SJSA1 (cell line): ENCODE data around the gene RHBDF1. TPM values are rescaled to one million over a fixed set of nuclear protein-coding genes. Genes with fewer than 3 reads are reported as not detected.

Source experiments
- DNase-seq, 2 experiments: peaks; one replicate each; pipeline ENCODE4 v3.0.0-alpha.2; 2015 to 2020; ENCODE audit warnings: low spot score in 2 of 2, low read depth in 1 of 2
- H3K27ac ChIP-seq: fragments of 250-450 bp; sonication (Bioruptor Pico); 2 replicates; pipeline ENCODE4 v1.5.1; 2020; ENCODE audit warnings: mild to moderate bottlenecking, moderate library complexity
- H3K27me3 ChIP-seq: fragments of 250-450 bp; sonication (Bioruptor Pico); replicated peaks from 2 replicates; pipeline ENCODE4 v1.5.1; 2020; ENCODE audit warnings: mild to moderate bottlenecking, moderate library complexity
- H3K36me3 ChIP-seq: fragments of 250-450 bp; sonication (Bioruptor Pico); 2 replicates; pipeline ENCODE4 v1.5.1; 2020; ENCODE audit warnings: mild to moderate bottlenecking
- H3K4me1 ChIP-seq: fragments of 250-450 bp; sonication (Bioruptor Pico); replicated peaks from 2 replicates; pipeline ENCODE4 v1.6.1; 2021; ENCODE audit warnings: mild to moderate bottlenecking
- H3K4me3 ChIP-seq: fragments of 250-450 bp; sonication (Bioruptor Pico); 2 replicates; pipeline ENCODE4 v1.5.1; 2020; ENCODE audit warnings: mild to moderate bottlenecking
- H3K9me3 ChIP-seq: fragments of 250-450 bp; sonication (Bioruptor Pico); replicated peaks from 2 replicates; pipeline ENCODE4 v1.5.1; 2020; ENCODE audit warnings: mild to moderate bottlenecking
- total RNA-seq: library from RNA; depleted of rRNA; stranded (reverse); fragments of >200 nt; shearing (Covaris generic); gene quantifications from 2 replicates; pipeline ENCODE4 v1.2.3, GENCODE V29; 2014

RHBDF1 gene
- total RNA-seq, 1 experiment from 2014 or later, result 21.4 TPM

DNA sequence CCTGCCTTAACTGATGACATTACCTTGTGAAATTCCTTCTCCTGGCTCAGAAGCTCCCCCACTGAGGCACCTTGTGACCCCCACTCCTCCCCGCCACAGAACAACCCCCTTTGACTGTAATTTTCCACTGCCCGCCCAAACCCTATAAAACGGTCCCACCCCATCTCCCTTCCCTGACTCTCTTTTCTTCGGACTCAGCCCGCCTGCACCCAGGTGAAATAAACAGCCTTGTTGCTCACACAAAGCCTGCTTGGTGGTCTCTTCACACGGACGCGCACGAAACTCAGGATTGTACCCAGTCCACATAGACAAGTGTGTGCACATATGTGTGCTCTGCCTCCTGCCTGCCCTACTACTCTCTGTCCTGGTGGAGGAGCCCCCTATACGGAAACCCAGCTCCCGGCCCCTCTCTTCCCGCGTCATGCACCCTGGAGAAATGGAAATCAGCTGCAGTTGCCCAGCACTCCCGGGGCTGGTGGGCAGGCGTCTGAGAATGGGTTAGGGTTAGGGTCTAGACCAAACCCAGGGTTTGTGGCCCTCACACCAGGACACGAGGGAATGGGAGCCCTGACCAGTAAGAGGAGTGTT is 2.4 kb upstream of the RHBDF1 start:
- no peaks in the 10 kb centered on the region for H3K27me3 ChIP-seq
- no peak overlapping the region for H3K27ac ChIP-seq
- H3K4me3 ChIP-seq, result no peak overlapping the region
- H3K36me3 ChIP-seq, result peaks cover 31% of the 10 kb centered on the region
- no peaks in the 10 kb centered on the region for H3K9me3 ChIP-seq
- no peak for DNase-seq
- peaks cover 82% of the 10 kb centered on the region for H3K4me1 ChIP-seq

DNA sequence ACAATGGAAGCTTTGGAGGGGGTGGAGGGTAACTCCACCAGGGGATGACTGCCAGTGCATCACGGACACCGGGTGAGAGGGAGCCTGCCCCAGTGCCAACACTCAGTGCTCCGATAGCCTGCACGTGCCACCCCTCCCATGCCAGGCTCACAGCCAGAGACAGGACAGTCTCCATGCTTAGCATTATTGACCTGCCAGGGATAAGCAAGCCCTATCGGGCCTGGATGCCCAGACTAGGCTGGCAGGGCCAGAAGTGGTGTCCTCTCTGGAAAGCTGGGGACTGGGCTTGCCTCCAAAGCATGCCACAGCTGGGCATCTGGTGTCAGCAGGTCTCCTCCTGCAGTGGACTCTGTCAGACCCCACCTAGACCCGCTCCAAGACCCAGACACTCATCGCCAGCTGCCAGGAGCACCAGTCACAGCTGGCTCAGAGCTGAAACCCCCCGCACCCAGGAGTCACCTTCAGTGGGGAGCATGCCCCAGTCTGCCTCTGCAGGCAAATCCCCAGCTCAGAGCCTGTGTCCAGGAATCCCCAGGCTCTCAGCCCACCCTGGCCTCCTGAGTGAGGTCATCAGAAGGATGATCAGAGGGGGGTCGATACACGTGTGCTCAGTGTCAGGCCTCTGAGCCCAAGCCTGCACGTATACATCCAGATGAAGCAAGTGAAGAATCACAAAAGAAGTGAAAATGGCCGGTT is 1.8 kb upstream of the RHBDF1 start:
- Histone ChIP-seq H3K36me3 (peaks cover 24% of the 10 kb centered on the region), H3K9me3 (no peaks in the 10 kb centered on the region), H3K4me3 (no peak overlapping the region), H3K4me1 (peaks cover 79% of the 10 kb centered on the region), H3K27me3 (no peaks in the 10 kb centered on the region), H3K27ac (no peak overlapping the region)
- DNase-seq, result no peak

DNA sequence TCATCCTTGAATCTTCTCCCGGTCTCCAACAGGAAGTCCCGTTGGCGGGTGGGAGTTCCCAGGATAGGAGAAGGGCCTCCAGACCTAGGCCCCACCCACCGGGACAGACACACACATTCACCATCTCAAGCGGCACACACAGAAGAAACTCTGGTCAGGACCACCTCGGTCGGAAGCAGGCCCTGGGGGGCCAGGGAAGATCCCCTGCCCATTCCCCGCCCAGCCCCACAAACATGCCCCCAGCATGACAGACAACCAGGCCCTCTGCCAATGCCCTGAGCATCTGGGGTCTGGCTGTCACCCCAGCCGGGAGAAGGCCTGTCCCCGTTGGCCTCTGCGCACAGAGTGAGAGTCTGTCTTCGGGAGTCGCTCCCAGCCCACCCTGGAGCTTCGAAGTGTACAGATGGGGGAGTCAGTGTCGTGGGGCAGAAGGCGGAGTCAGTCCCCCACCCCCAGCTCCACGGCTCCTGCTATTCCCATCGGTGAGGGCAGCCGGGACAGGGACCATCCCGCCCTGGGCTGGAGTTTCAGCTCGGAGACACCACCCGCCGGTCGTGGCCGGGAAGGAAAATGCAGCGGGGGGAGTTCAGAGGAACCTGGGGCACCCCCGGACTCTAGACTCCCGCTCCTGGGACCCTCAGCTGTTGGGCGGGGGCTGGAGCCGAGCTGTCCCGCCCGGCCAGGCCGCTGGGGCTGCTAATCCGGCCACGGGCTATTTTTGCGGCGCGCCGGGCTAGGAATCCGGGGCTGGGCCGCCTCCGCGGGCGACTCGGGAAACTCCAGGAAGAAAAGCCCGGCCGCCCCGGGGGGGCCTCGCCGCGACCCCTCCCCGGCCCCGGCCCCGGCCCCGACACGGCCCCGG is 660 bp downstream of the RHBDF1 start:
- H3K27me3 ChIP-seq, result no peaks in the 10 kb centered on the region
- H3K4me3 ChIP-seq, result peak overlapping the region; percentile 70
- DNase-seq, result peak; percentile 79 to 91
- H3K4me1 ChIP-seq, result peaks cover 55% of the 10 kb centered on the region
- H3K27ac ChIP-seq, result peak overlapping the region; percentile 77
- peaks cover 11% of the 10 kb centered on the region for H3K36me3 ChIP-seq
- H3K9me3 ChIP-seq, result no peaks in the 10 kb centered on the region

DNA sequence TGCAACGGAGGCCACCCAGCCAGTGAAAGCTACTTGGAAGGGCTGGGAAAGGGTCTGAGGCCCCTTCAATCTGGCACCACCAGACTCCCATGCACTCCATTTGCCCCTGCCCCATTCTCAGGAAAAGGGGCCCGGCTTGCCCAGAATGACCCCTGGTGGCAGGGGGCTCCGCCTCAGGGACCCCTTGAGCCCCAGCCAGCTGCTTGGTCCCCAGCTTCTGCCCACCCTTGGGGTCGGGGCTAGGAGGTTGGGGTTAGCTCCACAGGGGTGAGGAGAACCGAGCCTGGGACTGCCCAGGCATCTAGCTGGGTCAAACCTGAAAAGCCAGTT is 1.3 kb downstream of the RHBDF1 start:
- Histone ChIP-seq H3K4me3 (peak overlapping the region; percentile 70), H3K27me3 (no peaks in the 10 kb centered on the region), H3K36me3 (peaks cover 15% of the 10 kb centered on the region), H3K4me1 (peaks cover 49% of the 10 kb centered on the region), H3K27ac (peak overlapping the region; percentile 77), H3K9me3 (no peaks in the 10 kb centered on the region)
- DNase-seq, result no peak

DNA sequence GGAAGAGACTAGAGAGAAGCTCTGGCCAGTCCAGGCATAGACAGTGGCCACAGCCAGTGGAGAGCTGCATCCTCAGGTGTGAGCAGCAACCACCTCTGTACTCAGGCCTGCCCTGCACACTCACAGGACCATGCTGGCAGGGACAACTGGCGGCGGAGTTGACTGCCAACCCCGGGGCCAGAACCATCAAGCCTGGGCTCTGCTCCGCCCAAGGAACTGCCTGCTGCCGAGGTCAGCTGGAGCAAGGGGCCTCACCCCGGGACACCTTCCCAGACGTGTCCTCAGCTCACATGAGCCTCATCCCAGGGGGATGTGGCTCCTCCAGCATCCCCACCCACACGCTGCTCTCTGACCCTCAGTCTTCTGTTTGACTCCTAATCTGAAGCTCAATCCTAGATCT is 3.2 kb downstream of the RHBDF1 start:
- Histone ChIP-seq H3K4me1 (peaks cover 33% of the 10 kb centered on the region), H3K27ac (no peak overlapping the region), H3K4me3 (no peak overlapping the region)

DNA sequence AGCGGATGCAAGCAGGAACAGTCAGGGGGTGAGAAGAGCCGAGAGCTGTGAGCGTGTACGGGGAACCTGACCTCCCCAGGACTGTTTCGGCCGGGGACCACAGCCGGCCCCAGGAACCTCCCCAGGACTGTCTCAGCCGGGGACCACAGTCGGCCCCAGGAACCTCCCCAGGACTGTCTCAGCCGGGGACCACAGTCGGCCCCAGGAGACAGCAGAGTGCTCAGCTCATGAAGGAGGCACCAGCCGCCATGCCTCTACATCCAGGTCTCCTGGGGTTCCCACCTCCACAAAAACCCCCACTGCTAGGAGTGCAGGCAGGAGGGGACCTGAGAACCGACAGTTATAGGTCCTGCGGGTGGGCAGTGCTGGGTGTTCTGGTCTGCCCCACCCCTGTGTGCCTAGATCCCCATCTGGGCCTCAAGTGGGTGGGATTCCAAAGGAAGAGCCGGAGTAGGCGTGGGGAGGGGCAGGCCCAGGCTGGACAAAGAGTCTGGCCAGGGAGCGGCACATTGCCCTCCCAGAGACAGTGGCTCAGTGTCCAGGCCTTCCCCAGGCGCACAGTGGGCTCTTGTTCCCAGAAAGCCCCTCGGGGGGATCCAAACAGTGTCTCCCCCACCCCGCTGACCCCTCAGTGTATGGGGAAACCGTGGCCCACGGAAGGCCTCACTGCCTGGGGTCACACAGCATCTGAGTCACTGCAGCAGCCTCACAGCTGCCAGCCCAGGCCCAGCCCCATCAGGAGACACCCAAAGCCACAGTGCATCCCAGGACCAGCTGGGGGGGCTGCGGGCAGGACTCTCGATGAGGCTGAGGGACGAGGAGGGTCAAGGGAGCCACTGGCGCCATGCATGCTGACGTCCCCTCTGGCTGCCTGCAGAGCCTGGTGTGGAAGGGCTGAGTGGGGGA is 4.3 kb downstream of the RHBDF1 start:
- H3K27me3 ChIP-seq, result no peaks in the 10 kb centered on the region
- no peak for DNase-seq
- peaks cover 22% of the 10 kb centered on the region for H3K4me1 ChIP-seq
- H3K9me3 ChIP-seq, result no peaks in the 10 kb centered on the region
- no peak overlapping the region for H3K4me3 ChIP-seq
- no peak overlapping the region for H3K27ac ChIP-seq
- H3K36me3 ChIP-seq, result peaks cover 42% of the 10 kb centered on the region

More for the DNA sequence above, 3.2 kb downstream of the RHBDF1 start:
- no peak for DNase-seq
- Histone ChIP-seq H3K9me3 (no peaks in the 10 kb centered on the region), H3K36me3 (peaks cover 31% of the 10 kb centered on the region), H3K27me3 (no peaks in the 10 kb centered on the region)

DNA sequence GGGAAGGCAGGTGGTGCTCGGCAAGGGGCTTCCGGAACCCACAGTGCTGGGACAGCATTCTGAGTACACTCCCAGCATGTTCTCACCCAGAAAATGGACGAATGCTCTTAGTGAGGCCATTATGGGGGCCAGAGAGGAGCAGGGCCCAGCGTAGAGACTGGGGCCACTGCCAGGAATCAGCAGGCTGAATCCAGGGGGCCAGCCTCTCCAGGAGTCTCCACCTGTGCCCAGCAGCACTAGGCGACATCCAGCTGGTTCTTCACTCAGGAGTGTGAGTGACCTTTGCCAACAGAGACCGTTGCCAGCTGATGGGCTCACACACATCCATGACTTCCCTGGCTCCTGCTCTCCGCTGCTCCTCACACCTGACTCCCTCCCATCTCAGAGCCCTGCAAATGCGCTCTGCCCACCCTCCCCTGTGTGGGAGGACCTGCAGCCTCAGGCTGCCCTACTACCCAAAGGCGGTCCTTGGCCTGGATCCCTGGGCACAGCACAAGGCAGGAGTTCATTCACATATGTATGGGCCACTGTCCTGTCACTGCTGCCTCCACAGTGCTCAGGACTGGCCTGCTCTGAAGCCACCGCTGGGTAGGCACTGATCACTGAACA is 5.1 kb downstream of the RHBDF1 start:
- no peak overlapping the region for H3K4me3 ChIP-seq
- peaks cover 15% of the 10 kb centered on the region for H3K4me1 ChIP-seq
- H3K9me3 ChIP-seq, result no peaks in the 10 kb centered on the region
- no peak for DNase-seq
- H3K27ac ChIP-seq, result no peak overlapping the region
- H3K27me3 ChIP-seq, result no peaks in the 10 kb centered on the region
- peaks cover 50% of the 10 kb centered on the region for H3K36me3 ChIP-seq

DNA sequence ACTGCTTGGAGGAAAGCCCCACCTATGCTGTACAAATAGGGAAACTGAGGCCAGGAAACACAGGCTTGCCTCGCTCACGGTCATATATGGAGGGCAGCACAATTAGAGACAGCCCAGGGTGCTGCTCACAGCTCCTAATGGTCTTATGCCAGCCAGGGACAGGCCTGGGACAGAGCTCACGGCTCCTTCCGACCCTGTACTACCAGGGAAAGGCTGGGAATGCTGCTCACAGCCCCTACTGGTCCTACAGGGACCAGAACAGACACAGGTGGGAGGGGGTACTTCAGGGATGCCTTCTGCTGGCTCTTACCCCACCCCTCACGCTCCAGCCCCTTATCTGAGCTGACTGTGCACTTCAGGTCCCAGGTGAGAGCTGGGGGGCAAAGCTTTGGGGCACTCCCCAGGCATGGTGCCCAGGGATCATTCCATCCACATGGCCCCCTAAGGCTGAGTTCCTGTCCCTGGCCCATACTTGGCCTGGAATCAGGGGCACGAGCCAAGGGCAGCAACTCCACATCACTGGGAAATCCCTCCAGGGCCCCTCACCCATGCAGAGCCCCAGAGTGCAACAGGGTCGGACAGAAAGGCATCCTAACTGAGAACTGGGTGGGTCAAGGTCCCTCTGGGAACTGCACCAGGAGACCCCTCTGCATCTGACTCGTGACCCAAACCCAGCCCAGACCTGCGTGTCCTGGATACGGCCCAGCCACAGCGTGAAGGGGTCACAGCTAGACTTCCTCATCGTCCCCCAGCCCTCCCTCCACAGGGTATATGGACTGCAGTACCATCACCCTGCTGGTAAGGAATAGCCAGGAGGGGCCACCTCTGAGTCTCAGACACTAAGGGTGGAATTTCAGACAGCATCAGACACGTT is 5.9 kb downstream of the RHBDF1 start:
- Histone ChIP-seq H3K9me3 (no peaks in the 10 kb centered on the region), H3K4me3 (no peak overlapping the region), H3K4me1 (peaks cover 15% of the 10 kb centered on the region), H3K27me3 (no peaks in the 10 kb centered on the region), H3K27ac (no peak overlapping the region), H3K36me3 (peaks cover 58% of the 10 kb centered on the region)
- DNase-seq, result no peak

DNA sequence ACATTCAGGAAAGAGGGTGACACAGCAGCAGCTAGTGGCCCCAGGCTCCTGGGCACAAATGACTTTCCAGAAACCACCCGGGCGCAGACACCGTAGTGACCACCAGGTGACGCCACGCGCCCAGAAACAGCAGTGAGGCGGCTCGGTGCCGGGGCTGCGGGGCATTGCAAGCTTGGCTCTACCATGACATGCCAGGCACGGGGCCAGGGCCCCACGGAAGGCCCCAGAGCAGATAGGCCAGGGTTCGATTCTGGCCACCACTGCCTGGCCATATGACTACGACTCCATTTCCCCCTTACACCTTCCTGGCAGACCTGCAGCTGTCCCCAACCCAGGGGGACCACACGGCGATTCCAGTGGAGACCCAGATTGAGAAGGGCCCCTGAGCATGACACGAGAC is 6.7 kb downstream of the RHBDF1 start:
- H3K27me3 ChIP-seq, result no peaks in the 10 kb centered on the region
- H3K4me3 ChIP-seq, result no peak overlapping the region
- H3K9me3 ChIP-seq, result no peaks in the 10 kb centered on the region
- peaks cover 9% of the 10 kb centered on the region for H3K4me1 ChIP-seq
- peaks cover 58% of the 10 kb centered on the region for H3K36me3 ChIP-seq
- peak; percentile 60 to 84 for DNase-seq
- H3K27ac ChIP-seq, result no peak overlapping the region

DNA sequence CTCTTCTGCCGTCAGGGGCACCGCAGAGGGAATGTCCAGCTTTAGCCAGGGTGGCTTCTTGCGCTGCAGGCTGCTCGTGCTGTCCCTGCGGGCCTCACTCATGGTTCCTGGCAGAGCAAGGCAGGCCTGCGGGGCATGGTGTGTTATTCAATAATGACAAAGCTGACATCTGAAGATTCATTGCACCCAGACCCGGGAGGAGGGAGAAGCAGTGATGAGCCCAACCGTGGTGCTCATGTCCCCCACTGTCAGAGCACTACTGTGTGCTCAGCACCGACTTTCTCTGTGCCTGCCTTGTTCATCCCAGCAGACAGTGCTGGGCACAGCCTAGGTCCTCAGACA is 7.5 kb downstream of the RHBDF1 start:
- H3K4me3 ChIP-seq, result no peak overlapping the region
- H3K36me3 ChIP-seq, result peaks cover 61% of the 10 kb centered on the region
- DNase-seq, result no peak
- H3K27ac ChIP-seq, result no peak overlapping the region
- H3K27me3 ChIP-seq, result no peaks in the 10 kb centered on the region
- no peaks in the 10 kb centered on the region for H3K9me3 ChIP-seq
- H3K4me1 ChIP-seq, result peaks cover under 1% of the 10 kb centered on the region; the same call in 1 of the 2 replicates

DNA sequence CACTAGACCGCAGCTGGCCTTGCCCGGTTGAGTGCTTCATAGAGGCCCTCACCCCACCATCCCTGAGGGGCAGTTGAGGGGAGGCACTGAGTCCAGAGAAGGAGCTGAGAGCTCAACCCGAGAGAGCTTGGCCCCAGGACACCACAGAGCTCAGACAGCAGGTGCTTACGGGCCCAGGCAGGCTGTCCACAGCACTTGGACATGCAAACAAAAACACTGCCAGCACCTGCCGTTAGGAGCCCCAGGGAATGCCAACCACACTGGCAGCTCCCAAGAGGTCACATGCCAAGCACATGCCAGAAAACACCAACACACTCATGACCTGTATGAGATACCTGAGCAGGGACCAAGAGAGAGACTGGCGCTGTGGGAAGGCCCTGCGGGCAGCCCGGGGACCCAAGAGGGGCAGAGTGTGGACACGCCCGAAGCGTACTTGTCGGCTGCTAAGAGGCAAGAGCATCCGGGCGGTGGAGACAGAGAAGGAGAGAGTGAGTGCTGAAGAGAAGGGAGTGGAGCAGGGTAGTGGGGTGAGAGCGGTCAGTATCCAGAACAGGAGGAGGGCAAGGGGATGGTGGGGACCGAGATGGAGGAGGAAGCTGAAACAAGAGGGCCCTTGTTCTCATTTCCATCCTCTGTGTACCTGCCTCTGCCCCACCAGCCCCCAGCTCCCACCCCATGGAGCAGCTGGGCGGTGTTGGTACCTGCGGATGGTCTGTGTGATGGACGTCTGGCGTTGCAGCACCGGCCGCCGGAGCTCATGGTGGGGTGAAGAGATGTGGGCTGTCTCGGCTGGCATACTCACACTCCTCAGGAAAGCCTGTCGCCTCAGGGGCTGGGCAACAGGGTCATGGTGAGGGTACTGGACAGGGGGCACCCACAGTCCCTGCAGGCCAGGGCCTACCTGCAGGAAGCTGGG is 8.2 kb downstream of the RHBDF1 start:
- Histone ChIP-seq H3K4me1 (no peaks in the 10 kb centered on the region), H3K4me3 (no peak overlapping the region)

DNA sequence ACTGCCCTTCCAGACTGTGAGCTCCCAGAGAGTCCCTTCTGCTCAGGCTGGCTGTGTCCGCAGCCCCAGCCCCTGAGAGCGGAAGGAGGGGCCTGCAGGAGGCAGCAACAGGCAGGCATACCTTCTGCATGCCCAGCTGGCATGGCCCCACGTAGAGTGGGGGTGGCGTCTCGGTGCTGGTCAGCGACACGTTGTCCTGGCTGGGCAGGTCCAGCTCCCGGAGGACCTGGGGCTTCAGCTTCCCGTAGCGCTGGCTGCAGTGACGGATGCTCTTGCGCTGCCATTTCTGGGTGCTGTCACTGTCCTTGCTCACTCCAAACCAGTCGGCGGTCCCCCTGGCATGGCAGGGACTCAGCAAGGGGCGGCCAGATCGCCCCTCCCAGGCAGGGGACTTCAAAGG is 9.0 kb downstream of the RHBDF1 start:
- peaks cover 75% of the 10 kb centered on the region for H3K36me3 ChIP-seq
- H3K9me3 ChIP-seq, result no peaks in the 10 kb centered on the region
- H3K27ac ChIP-seq, result no peak overlapping the region
- no peak for DNase-seq
- no peaks in the 10 kb centered on the region for H3K27me3 ChIP-seq
- H3K4me1 ChIP-seq, result no peaks in the 10 kb centered on the region
- no peak overlapping the region for H3K4me3 ChIP-seq

More for the DNA sequence above, 8.2 kb downstream of the RHBDF1 start:
- no peaks in the 10 kb centered on the region for H3K27me3 ChIP-seq
- no peak for DNase-seq
- peaks cover 67% of the 10 kb centered on the region for H3K36me3 ChIP-seq
- H3K9me3 ChIP-seq, result no peaks in the 10 kb centered on the region
- no peak overlapping the region for H3K27ac ChIP-seq
